Measurements from ENCODE around the gene CYBRD1. TPM values are rescaled to one million over a fixed set of nuclear protein-coding genes. Genes with fewer than 3 reads are reported as not detected.

Gene CYBRD1
- total RNA-seq, 4 donors from 2014 or later, result 72.6 to 951 (median 674) TPM

DNA sequence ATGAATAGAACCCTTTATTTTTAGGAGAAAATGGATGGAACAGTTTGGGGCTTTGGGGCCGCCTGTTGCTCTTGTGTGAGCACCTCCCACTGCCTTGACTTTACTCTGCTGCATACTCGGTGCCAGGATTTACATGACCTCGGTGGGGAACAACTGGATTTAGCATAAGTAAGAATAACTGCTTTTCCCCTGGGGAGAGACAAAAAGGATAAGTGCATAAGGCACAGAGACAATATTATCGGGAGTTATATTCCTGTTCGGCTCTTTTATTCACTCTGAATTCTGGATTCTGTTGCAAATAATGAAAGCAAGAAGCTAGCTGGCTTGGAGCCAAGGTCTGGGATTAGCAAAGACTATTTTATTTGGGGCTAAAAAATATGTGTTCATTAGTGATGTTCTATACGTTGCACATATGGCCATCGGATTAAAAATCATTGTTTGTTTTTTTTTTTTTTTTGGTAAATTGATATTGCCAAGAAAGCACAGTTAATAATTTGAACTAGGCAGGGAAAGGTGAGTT, 69.8 kb downstream of the CYBRD1 start:
- DNase-seq, result no peak
- no peak for TF ChIP-seq POLR2A (IDR thresholded peaks at IDR 0.05)
- TF ChIP-seq, protein P1, sequence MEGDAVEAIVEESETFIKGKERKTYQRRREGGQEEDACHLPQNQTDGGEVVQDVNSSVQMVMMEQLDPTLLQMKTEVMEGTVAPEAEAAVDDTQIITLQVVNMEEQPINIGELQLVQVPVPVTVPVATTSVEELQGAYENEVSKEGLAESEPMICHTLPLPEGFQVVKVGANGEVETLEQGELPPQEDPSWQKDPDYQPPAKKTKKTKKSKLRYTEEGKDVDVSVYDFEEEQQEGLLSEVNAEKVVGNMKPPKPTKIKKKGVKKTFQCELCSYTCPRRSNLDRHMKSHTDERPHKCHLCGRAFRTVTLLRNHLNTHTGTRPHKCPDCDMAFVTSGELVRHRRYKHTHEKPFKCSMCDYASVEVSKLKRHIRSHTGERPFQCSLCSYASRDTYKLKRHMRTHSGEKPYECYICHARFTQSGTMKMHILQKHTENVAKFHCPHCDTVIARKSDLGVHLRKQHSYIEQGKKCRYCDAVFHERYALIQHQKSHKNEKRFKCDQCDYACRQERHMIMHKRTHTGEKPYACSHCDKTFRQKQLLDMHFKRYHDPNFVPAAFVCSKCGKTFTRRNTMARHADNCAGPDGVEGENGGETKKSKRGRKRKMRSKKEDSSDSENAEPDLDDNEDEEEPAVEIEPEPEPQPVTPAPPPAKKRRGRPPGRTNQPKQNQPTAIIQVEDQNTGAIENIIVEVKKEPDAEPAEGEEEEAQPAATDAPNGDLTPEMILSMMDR (IDR thresholded peaks at IDR 0.05), result no peak

DNA sequence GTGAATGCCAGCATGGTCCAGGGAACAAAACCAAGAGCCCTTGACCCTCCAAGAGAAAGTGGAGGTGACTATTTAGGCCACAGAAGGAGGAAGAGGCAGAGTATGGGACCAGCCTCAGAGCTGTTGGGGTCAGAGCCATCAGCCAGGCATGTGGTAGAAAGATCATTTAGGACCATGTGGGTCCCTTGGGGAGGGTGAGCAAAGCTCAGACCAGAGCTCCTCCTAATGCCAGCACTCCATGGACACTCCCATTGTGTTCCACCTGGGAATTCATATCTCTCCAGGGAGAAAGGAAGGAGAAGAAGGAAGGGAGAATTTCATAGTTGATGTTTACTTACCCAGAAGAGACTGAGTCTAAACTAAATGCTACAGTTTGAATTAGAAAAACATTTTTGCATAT, 73.2 kb downstream of the CYBRD1 start:
- Histone ChIP-seq H3K4me1 (no peaks in the 10 kb centered on the region), H3K27ac (no peak overlapping the region), H3K9me3 (no peaks in the 10 kb centered on the region), H3K36me3 (no peaks in the 10 kb centered on the region), H3K27me3 (no peaks in the 10 kb centered on the region), H3K4me3 (no peak overlapping the region)
- no peak for DNase-seq
- TF ChIP-seq, protein P1 (IDR thresholded peaks at IDR 0.05), result no peak
- TF ChIP-seq POLR2A (IDR thresholded peaks at IDR 0.05), result no peak

More for the DNA sequence above, 69.8 kb downstream of the CYBRD1 start:
- H3K27ac ChIP-seq, result no peak overlapping the region
- H3K27me3 ChIP-seq, result no peaks in the 10 kb centered on the region
- H3K36me3 ChIP-seq, result no peaks in the 10 kb centered on the region
- H3K4me1 ChIP-seq, result no peaks in the 10 kb centered on the region
- H3K9me3 ChIP-seq, result peaks cover 0 to 4% (median 0%) of the 10 kb centered on the region in 4 donors
- no peak overlapping the region for H3K4me3 ChIP-seq

DNA sequence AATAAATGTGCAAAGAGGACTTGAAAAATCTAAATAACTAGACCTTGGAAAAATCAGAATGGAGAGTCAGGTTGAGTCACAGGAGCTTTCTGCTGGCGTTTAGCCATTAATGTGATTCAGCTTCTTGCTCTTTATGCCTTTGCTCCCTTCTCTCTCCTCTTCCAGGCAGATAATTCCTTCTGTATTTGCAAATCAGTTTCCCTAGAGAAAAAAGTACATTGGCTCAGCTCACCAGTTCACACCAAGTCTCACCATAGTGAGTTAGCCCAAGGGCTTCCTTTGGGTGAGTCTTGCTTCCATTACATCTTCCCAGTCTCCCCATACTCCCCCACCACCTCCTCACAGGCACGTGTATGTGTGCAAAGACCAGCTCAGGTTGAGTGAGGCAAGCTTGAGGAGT, 73.6 kb downstream of the CYBRD1 start:
- no peaks in the 10 kb centered on the region for H3K36me3 ChIP-seq
- H3K4me1 ChIP-seq, result no peaks in the 10 kb centered on the region
- no peaks in the 10 kb centered on the region for H3K27me3 ChIP-seq
- H3K9me3 ChIP-seq, result no peaks in the 10 kb centered on the region
- no peak overlapping the region for H3K27ac ChIP-seq
- DNase-seq, result no peak
- H3K4me3 ChIP-seq, result no peak overlapping the region
- no peak for TF ChIP-seq POLR2A (IDR thresholded peaks at IDR 0.05)
- TF ChIP-seq, protein P1 (IDR thresholded peaks at IDR 0.05), result no peak

DNA sequence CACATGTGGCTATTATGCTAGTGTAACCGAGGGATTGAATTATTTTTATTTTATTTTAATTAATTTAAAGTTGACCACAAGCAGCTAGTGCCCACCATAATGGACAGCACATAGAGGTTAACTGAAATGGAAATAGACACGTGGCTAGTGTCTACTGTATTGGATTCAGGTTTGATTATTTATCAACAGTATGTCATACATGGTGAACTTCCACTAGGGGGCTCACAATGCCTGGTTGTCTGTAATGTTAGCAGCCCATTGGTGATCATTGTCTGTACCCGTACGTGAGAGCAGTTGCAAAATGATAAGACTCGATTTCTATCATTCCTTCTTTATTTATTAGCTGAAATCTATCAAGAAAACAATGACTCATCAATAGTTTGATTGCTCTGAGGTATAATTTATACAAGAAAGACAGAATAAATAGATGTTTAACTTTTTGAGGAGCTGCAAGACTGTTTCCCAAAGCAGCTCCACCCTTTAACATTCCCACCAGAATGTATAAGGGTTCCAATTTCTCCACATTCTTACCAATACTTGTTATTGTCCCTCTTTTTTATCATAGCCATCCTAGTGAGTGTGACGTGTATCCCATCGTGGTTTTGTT, 76.5 kb downstream of the CYBRD1 start:
- Histone ChIP-seq H3K4me3 (no peak overlapping the region), H3K9me3 (no peaks in the 10 kb centered on the region), H3K36me3 (no peaks in the 10 kb centered on the region), H3K27me3 (no peaks in the 10 kb centered on the region), H3K27ac (no peak overlapping the region), H3K4me1 (no peaks in the 10 kb centered on the region)
- peak in 2 of 3 donors; percentile 43 to 65 for DNase-seq
- TF ChIP-seq POLR2A (IDR thresholded peaks at IDR 0.05), result no peak
- TF ChIP-seq, protein P1 (IDR thresholded peaks at IDR 0.05), result peak; percentile 44 to 79 (median 76)

DNA sequence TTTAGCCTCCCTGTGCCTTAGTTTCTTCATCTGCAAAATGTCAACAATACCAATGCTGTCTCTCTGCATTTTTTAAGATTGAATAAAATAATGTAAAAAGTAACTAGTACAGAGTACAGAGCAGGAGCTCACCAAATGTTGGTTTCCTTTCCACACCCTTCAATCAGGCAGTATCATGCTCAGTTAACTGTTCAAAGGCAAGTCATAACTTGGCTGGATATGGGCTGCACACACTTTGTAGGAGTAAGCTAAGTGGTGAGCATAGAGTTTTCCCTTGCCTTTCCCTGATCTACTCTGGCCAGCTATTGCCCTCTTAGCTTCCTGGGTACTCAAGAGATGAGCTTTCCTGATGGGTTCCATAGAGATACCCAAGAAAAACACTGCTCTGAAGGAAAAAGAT, 77.9 kb downstream of the CYBRD1 start:
- no peaks in the 10 kb centered on the region for H3K4me1 ChIP-seq
- no peak overlapping the region for H3K27ac ChIP-seq
- H3K27me3 ChIP-seq, result no peaks in the 10 kb centered on the region
- TF ChIP-seq, protein P1 (IDR thresholded peaks at IDR 0.05), result no peak
- no peak for TF ChIP-seq POLR2A (IDR thresholded peaks at IDR 0.05)
- no peaks in the 10 kb centered on the region for H3K9me3 ChIP-seq
- no peak overlapping the region for H3K4me3 ChIP-seq
- DNase-seq, result no peak
- H3K36me3 ChIP-seq, result no peaks in the 10 kb centered on the region
